ENCODE data around the gene STT3A. TPM values are rescaled to one million over a fixed set of nuclear protein-coding genes. Genes with fewer than 3 reads are reported as not detected.

STT3A gene
- total RNA-seq, 1 donor from 2014 or later: 101 TPM

- H3K27me3 ChIP-seq (ENCODE audit: low read depth): no peaks in the 10 kb centered on the region
- H3K36me3 ChIP-seq: no peaks in the 10 kb centered on the region
- no peak for DNase-seq
- H3K9me3 ChIP-seq: peaks cover 21% of the 10 kb centered on the region
- TF ChIP-seq CTCF (IDR thresholded peaks at IDR 0.05): no peak
- H3K27ac ChIP-seq: no peak overlapping the region
- H3K4me1 ChIP-seq: no peaks in the 10 kb centered on the region
- intact Hi-C loops (cut with DNase I): no loop called here
- no peak for ATAC-seq
- no peak overlapping the region for H3K4me3 ChIP-seq
These were observed 38.6 kb upstream of the STT3A start for GRCh38 chr11:125554038-125554437.

- no peak for ATAC-seq
- no peak for TF ChIP-seq CTCF (IDR thresholded peaks at IDR 0.05)
- intact Hi-C loops (cut with DNase I): no loop called here
- no peaks in the 10 kb centered on the region for H3K27me3 ChIP-seq (ENCODE audit: low read depth)
- H3K27ac ChIP-seq: no peak overlapping the region
- no peaks in the 10 kb centered on the region for H3K4me1 ChIP-seq
- no peak overlapping the region for H3K4me3 ChIP-seq
- DNase-seq: no peak
- no peaks in the 10 kb centered on the region for H3K36me3 ChIP-seq
- no peaks in the 10 kb centered on the region for H3K9me3 ChIP-seq
These were observed 32.8 kb upstream of the STT3A start for GRCh38 chr11:125559888-125560287.

- Histone ChIP-seq H3K36me3 (no peaks in the 10 kb centered on the region), H3K4me3 (no peak overlapping the region), H3K27me3 (ENCODE audit: low read depth) (no peaks in the 10 kb centered on the region), H3K9me3 (no peaks in the 10 kb centered on the region), H3K27ac (no peak overlapping the region), H3K4me1 (no peaks in the 10 kb centered on the region)
- ATAC-seq (no peak), DNase-seq (no peak)
- intact Hi-C loops (cut with DNase I): no loop called here
- no peak for TF ChIP-seq CTCF (IDR thresholded peaks at IDR 0.05)
These were observed 30.7 kb upstream of the STT3A start for GRCh38 chr11:125561924-125562323.

GRCh38 chr11:125562430-125562829 lies 30.2 kb upstream of the STT3A start:
- H3K27ac ChIP-seq: no peak overlapping the region

GRCh38 chr11:125564357-125564756 lies 28.3 kb upstream of the STT3A start:
- no peak for ATAC-seq

More at GRCh38 chr11:125562430-125562829, 30.2 kb upstream of the STT3A start:
- TF ChIP-seq CTCF (IDR thresholded peaks at IDR 0.05): no peak
- H3K4me1 ChIP-seq: no peaks in the 10 kb centered on the region
- H3K4me3 ChIP-seq: no peak overlapping the region
- ATAC-seq: no peak
- H3K27me3 ChIP-seq (ENCODE audit: low read depth): no peaks in the 10 kb centered on the region
- H3K36me3 ChIP-seq: no peaks in the 10 kb centered on the region
- intact Hi-C loops (cut with DNase I): no loop called here
- no peak for DNase-seq
- no peaks in the 10 kb centered on the region for H3K9me3 ChIP-seq

More at GRCh38 chr11:125564357-125564756, 28.3 kb upstream of the STT3A start:
- TF ChIP-seq CTCF (IDR thresholded peaks at IDR 0.05): no peak
- H3K27ac ChIP-seq: no peak overlapping the region
- DNase-seq: no peak
- no peaks in the 10 kb centered on the region for H3K27me3 ChIP-seq (ENCODE audit: low read depth)
- intact Hi-C loops (cut with DNase I): no loop called here
- H3K4me3 ChIP-seq: no peak overlapping the region
- H3K36me3 ChIP-seq: no peaks in the 10 kb centered on the region
- H3K4me1 ChIP-seq: no peaks in the 10 kb centered on the region
- no peaks in the 10 kb centered on the region for H3K9me3 ChIP-seq

Measured in lower lobe of right lung (tissue), 2 donors.